Measurements from ENCODE around the gene CRK.

- TF ChIP-seq CTCF (IDR thresholded peaks at IDR 0.05) (no peak), POLR2A (IDR thresholded peaks at IDR 0.05) (no peak), POLR2AphosphoS5 (IDR thresholded peaks at IDR 0.05; ENCODE audit: insufficient read depth in 1 of 2, low read depth in 1 of 2) (no peak)
Observed at GRCh38 chr17:1420163-1420562, 35.9 kb downstream of the CRK start.
